ENCODE results near the gene ZDHHC13.

ZDHHC13 gene

GRCh38 chr11:19087658-19088057 lies 29.3 kb upstream of the ZDHHC13 start:
- no peak overlapping the region for H3K27ac Mint-ChIP-seq (ENCODE audit: low read depth)
- H3K36me3 Mint-ChIP-seq (ENCODE audit: insufficient read depth): no peaks in the 10 kb centered on the region
- H3K4me1 Mint-ChIP-seq: no peaks in the 10 kb centered on the region
- H3K27me3 Mint-ChIP-seq: peaks cover 38% of the 10 kb centered on the region
- DNase-seq (ENCODE audit: low spot score in 2 of 2) (no peak), ATAC-seq (replicated peaks; ENCODE audit: extremely low read depth, poor library complexity, severe bottlenecking) (no peak)
- H3K4me3 Mint-ChIP-seq: no peak overlapping the region
- H3K9me3 Mint-ChIP-seq: no peaks in the 10 kb centered on the region

GRCh38 chr11:19088791-19089190 lies 28.2 kb upstream of the ZDHHC13 start:
- Mint-ChIP-seq H3K27me3 (peaks cover 48% of the 10 kb centered on the region), H3K4me1 (no peaks in the 10 kb centered on the region), H3K36me3 (ENCODE audit: insufficient read depth) (no peaks in the 10 kb centered on the region), H3K27ac (ENCODE audit: low read depth) (no peak overlapping the region), H3K4me3 (no peak overlapping the region), H3K9me3 (no peaks in the 10 kb centered on the region)
- no peak for ATAC-seq (replicated peaks; ENCODE audit: extremely low read depth, poor library complexity, severe bottlenecking)
- DNase-seq (ENCODE audit: low spot score in 2 of 2): no peak

- ATAC-seq (replicated peaks; ENCODE audit: extremely low read depth, poor library complexity, severe bottlenecking) (no peak), DNase-seq (ENCODE audit: low spot score in 2 of 2) (no peak)
- Mint-ChIP-seq H3K4me1 (no peaks in the 10 kb centered on the region), H3K36me3 (ENCODE audit: insufficient read depth) (no peaks in the 10 kb centered on the region), H3K9me3 (no peaks in the 10 kb centered on the region), H3K4me3 (no peak overlapping the region), H3K27ac (ENCODE audit: low read depth) (no peak overlapping the region), H3K27me3 (peaks cover 53% of the 10 kb centered on the region)
Measured at GRCh38 chr11:19089421-19089820, 27.5 kb upstream of the ZDHHC13 start.

GRCh38 chr11:19091366-19091765 lies 25.6 kb upstream of the ZDHHC13 start:
- no peaks in the 10 kb centered on the region for H3K36me3 Mint-ChIP-seq (ENCODE audit: insufficient read depth)
- DNase-seq (ENCODE audit: low spot score in 2 of 2) (no peak), ATAC-seq (replicated peaks; ENCODE audit: extremely low read depth, poor library complexity, severe bottlenecking) (no peak)
- H3K27me3 Mint-ChIP-seq: peaks cover 68% of the 10 kb centered on the region
- no peak overlapping the region for H3K27ac Mint-ChIP-seq (ENCODE audit: low read depth)
- H3K9me3 Mint-ChIP-seq: no peaks in the 10 kb centered on the region
- no peaks in the 10 kb centered on the region for H3K4me1 Mint-ChIP-seq
- no peak overlapping the region for H3K4me3 Mint-ChIP-seq

- peaks cover 69% of the 10 kb centered on the region for H3K27me3 Mint-ChIP-seq
Measured at GRCh38 chr11:19092342-19092741, 24.6 kb upstream of the ZDHHC13 start.

GRCh38 chr11:19092850-19093249 lies 24.1 kb upstream of the ZDHHC13 start:
- Mint-ChIP-seq H3K27ac (ENCODE audit: low read depth) (no peak overlapping the region), H3K4me1 (no peaks in the 10 kb centered on the region), H3K36me3 (ENCODE audit: insufficient read depth) (no peaks in the 10 kb centered on the region), H3K4me3 (no peak overlapping the region), H3K9me3 (no peaks in the 10 kb centered on the region), H3K27me3 (peaks cover 73% of the 10 kb centered on the region)
- ATAC-seq (replicated peaks; ENCODE audit: extremely low read depth, poor library complexity, severe bottlenecking) (no peak), DNase-seq (ENCODE audit: low spot score in 2 of 2) (no peak)

More at GRCh38 chr11:19092342-19092741, 24.6 kb upstream of the ZDHHC13 start:
- H3K4me1 Mint-ChIP-seq: no peaks in the 10 kb centered on the region
- no peaks in the 10 kb centered on the region for H3K9me3 Mint-ChIP-seq
- no peak overlapping the region for H3K27ac Mint-ChIP-seq (ENCODE audit: low read depth)
- no peak for ATAC-seq (replicated peaks; ENCODE audit: extremely low read depth, poor library complexity, severe bottlenecking)
- H3K4me3 Mint-ChIP-seq: no peak overlapping the region
- no peak for DNase-seq (ENCODE audit: low spot score in 2 of 2)
- no peaks in the 10 kb centered on the region for H3K36me3 Mint-ChIP-seq (ENCODE audit: insufficient read depth)

- no peak for ATAC-seq (replicated peaks; ENCODE audit: extremely low read depth, poor library complexity, severe bottlenecking)
- no peaks in the 10 kb centered on the region for H3K36me3 Mint-ChIP-seq (ENCODE audit: insufficient read depth)
- no peak for DNase-seq (ENCODE audit: low spot score in 2 of 2)
- H3K9me3 Mint-ChIP-seq: no peaks in the 10 kb centered on the region
- no peak overlapping the region for H3K4me3 Mint-ChIP-seq
- no peak overlapping the region for H3K27ac Mint-ChIP-seq (ENCODE audit: low read depth)
- H3K27me3 Mint-ChIP-seq: peaks cover 78% of the 10 kb centered on the region
- no peaks in the 10 kb centered on the region for H3K4me1 Mint-ChIP-seq
Measured at GRCh38 chr11:19093976-19094375, 23.0 kb upstream of the ZDHHC13 start.

- no peak for DNase-seq (ENCODE audit: low spot score in 2 of 2)
- Mint-ChIP-seq H3K27ac (ENCODE audit: low read depth) (no peak overlapping the region), H3K4me1 (no peaks in the 10 kb centered on the region), H3K27me3 (peaks cover 77% of the 10 kb centered on the region), H3K36me3 (ENCODE audit: insufficient read depth) (no peaks in the 10 kb centered on the region), H3K9me3 (no peaks in the 10 kb centered on the region), H3K4me3 (no peak overlapping the region)
- ATAC-seq (replicated peaks; ENCODE audit: extremely low read depth, poor library complexity, severe bottlenecking): no peak
Measured at GRCh38 chr11:19094859-19095258, 22.1 kb upstream of the ZDHHC13 start.

GRCh38 chr11:19099093-19099492 lies 17.9 kb upstream of the ZDHHC13 start:
- no peak for ATAC-seq (replicated peaks; ENCODE audit: extremely low read depth, poor library complexity, severe bottlenecking)
- no peak for DNase-seq (ENCODE audit: low spot score in 2 of 2)
- Mint-ChIP-seq H3K4me1 (no peaks in the 10 kb centered on the region), H3K9me3 (no peaks in the 10 kb centered on the region), H3K36me3 (ENCODE audit: insufficient read depth) (no peaks in the 10 kb centered on the region), H3K27me3 (peaks cover 58% of the 10 kb centered on the region), H3K4me3 (no peak overlapping the region), H3K27ac (ENCODE audit: low read depth) (no peak overlapping the region)

- H3K36me3 Mint-ChIP-seq (ENCODE audit: insufficient read depth): no peaks in the 10 kb centered on the region
- no peak for DNase-seq (ENCODE audit: low spot score in 2 of 2)
- H3K27ac Mint-ChIP-seq (ENCODE audit: low read depth): no peak overlapping the region
- no peak for ATAC-seq (replicated peaks; ENCODE audit: extremely low read depth, poor library complexity, severe bottlenecking)
- H3K4me1 Mint-ChIP-seq: no peaks in the 10 kb centered on the region
- H3K9me3 Mint-ChIP-seq: no peaks in the 10 kb centered on the region
- H3K4me3 Mint-ChIP-seq: no peak overlapping the region
- peaks cover 46% of the 10 kb centered on the region for H3K27me3 Mint-ChIP-seq
Measured at GRCh38 chr11:19100885-19101284, 16.1 kb upstream of the ZDHHC13 start.

GRCh38 chr11:19101796-19102520 lies 15.0 kb upstream of the ZDHHC13 start:
- no peaks in the 10 kb centered on the region for H3K4me1 Mint-ChIP-seq
- H3K27ac Mint-ChIP-seq (ENCODE audit: low read depth): no peak overlapping the region
- no peaks in the 10 kb centered on the region for H3K36me3 Mint-ChIP-seq (ENCODE audit: insufficient read depth)
- ATAC-seq (replicated peaks; ENCODE audit: extremely low read depth, poor library complexity, severe bottlenecking): no peak
- peaks cover 35% of the 10 kb centered on the region for H3K27me3 Mint-ChIP-seq
- no peaks in the 10 kb centered on the region for H3K9me3 Mint-ChIP-seq
- no peak overlapping the region for H3K4me3 Mint-ChIP-seq
- DNase-seq (ENCODE audit: low spot score in 2 of 2): no peak

GRCh38 chr11:19102521-19102900 lies 14.5 kb upstream of the ZDHHC13 start:
- Mint-ChIP-seq H3K4me3 (no peak overlapping the region), H3K27me3 (peaks cover 29% of the 10 kb centered on the region)
- no peak for DNase-seq (ENCODE audit: low spot score in 2 of 2)

GRCh38 chr11:19105011-19105410 lies 12.0 kb upstream of the ZDHHC13 start:
- no peaks in the 10 kb centered on the region for H3K9me3 Mint-ChIP-seq

More at GRCh38 chr11:19102521-19102900, 14.5 kb upstream of the ZDHHC13 start:
- H3K4me1 Mint-ChIP-seq: no peaks in the 10 kb centered on the region
- no peak for ATAC-seq (replicated peaks; ENCODE audit: extremely low read depth, poor library complexity, severe bottlenecking)
- no peaks in the 10 kb centered on the region for H3K9me3 Mint-ChIP-seq
- no peaks in the 10 kb centered on the region for H3K36me3 Mint-ChIP-seq (ENCODE audit: insufficient read depth)
- no peak overlapping the region for H3K27ac Mint-ChIP-seq (ENCODE audit: low read depth)

More at GRCh38 chr11:19105011-19105410, 12.0 kb upstream of the ZDHHC13 start:
- no peak for ATAC-seq (replicated peaks; ENCODE audit: extremely low read depth, poor library complexity, severe bottlenecking)
- no peaks in the 10 kb centered on the region for H3K36me3 Mint-ChIP-seq (ENCODE audit: insufficient read depth)
- no peak for DNase-seq (ENCODE audit: low spot score in 2 of 2)
- H3K4me3 Mint-ChIP-seq: no peak overlapping the region
- H3K27ac Mint-ChIP-seq (ENCODE audit: low read depth): no peak overlapping the region
- no peaks in the 10 kb centered on the region for H3K4me1 Mint-ChIP-seq
- H3K27me3 Mint-ChIP-seq: peaks cover 21% of the 10 kb centered on the region

Data from central memory CD8-positive, alpha-beta T cell (primary cell).